Activated naive CD4-positive, alpha-beta T cell treated with anti-CD3 and anti-CD28 coated beads, Interleukin-2, amount 50 U/mL, for 16 hours (primary cell): ENCODE measurements around the gene UTS2R.
A peak's percentile ranks its signal among the peaks of the same experiment; 100 is the strongest.
"Not testable (repeated sequence)": the region's sequence is repeated elsewhere in the genome, so short reads cannot be mapped to it uniquely, and the experiment has no call there.

Experiments
- DNase-seq: peaks from one replicate; pipeline ENCODE4 v3.0.0-alpha.2; 2020

Gene UTS2R

DNA sequence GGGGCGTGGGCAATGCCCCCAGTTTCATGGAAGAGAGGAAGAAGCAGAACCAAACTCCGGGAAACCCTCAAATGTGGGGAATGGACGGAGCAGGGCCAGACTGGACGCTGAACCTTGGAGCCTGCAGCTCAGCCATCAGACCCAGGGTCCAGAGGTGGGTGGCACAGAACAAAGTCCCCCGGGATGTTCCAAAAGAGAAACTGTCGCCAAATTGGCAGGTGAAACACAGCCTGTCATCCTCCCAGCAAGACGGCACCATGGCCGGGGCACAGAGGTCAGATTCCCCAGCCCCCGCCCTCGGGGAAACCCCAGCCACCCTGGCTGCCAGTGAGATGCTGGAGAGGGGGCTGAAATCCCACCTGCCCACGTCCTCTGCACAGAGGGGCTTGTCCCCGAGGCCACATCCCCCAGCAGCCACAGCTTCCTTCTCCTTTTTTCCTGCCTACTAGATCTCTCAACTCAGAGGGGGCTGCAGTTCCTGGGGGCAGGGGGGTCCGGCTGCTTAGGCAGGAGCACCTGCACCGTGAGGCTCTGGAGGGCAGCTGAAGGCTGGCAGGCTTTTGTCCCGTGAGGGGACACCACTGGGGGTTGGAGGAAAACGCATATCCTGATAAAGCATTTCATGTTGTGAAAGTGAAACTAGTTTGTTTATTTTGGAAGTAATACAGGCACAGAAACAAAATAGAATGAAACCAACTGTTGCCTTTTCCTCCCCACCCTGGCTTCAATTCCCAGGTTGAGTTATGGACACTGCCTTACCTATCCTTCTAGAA is 36.8 kb upstream of the UTS2R start:
- no peak for DNase-seq

DNA sequence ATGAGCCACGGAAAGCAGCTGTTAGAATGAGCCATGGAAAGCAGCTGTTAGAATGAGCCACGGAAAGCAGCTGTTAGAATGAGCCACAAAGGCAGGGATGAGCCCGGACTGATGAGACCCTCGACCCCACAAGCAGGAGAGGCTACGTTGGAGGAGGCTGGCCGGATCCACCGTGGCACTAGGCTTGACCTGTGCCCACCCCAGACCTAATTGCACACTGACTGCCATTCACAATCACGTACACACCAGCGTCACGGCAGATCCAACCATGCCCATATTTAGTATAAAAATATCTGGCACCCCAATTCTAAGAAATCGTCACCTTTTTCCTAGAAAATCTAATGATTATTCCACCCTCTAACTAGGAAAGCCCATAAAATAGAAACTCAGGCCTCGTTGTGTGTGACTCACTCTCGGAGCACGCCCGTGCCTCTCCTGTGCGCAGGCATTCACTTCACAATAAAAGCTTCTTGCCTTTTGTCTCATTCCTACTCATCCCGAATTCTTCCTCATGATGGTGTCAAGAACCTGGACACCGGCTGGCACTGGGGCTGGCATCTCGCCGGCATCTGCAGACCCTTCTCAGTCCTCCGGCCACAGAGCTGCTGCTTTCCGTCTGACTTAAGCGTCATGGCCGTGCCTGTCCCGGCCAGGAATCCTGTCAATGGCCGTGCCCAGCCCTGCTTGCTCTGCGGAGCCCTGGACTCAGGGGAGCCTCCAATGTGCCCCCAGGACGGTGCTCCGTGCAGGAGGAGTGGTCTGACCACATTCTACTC is 32.5 kb upstream of the UTS2R start:
- DNase-seq, result no peak

DNA sequence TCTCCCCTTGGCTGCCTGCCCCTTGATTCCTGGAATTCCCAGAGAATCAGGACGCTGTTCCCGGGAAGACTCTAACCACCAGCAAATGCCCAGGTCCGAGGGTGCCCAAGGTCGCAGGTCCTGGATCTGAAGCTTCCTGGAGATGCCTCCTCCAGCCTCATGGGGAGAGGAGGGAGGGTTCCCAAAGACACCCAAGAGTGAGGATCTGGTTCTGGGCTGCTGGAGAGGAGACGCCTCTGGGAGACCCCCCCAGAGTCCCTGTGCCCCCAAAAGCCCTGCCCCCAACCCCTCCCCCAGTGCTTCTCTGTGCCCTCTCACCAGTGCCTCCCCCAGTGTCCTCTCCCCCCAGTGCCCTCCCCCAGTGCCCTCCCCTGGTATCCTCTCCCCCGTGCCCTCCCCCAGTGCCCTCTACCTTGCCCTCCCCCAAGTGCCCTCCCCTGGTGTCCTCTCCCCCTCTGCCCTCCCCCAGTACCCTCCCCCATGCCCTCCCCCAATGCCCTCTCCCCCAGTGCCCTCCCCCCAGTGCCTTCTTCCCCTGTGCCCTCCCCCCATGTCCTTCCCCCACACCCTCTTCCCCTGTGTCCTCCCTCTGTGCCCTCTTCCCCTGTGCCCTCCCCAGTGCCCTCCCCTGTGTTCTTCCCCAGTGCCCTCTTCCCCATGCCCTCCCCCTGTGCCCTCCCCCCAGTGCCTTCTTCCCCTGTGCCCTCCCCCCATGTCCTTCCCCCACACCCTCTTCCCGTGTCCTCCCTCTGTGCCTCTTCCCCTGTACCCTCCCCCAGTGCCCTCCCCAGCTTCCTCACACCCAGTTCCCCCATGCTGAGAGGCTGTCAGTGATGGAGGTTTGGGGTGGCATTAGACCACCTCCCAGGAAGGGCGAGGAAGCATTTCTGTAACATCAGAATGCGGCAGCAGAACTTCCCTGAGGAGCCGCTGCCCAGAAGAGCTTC is 31.7 kb upstream of the UTS2R start:
- no peak for DNase-seq

DNA sequence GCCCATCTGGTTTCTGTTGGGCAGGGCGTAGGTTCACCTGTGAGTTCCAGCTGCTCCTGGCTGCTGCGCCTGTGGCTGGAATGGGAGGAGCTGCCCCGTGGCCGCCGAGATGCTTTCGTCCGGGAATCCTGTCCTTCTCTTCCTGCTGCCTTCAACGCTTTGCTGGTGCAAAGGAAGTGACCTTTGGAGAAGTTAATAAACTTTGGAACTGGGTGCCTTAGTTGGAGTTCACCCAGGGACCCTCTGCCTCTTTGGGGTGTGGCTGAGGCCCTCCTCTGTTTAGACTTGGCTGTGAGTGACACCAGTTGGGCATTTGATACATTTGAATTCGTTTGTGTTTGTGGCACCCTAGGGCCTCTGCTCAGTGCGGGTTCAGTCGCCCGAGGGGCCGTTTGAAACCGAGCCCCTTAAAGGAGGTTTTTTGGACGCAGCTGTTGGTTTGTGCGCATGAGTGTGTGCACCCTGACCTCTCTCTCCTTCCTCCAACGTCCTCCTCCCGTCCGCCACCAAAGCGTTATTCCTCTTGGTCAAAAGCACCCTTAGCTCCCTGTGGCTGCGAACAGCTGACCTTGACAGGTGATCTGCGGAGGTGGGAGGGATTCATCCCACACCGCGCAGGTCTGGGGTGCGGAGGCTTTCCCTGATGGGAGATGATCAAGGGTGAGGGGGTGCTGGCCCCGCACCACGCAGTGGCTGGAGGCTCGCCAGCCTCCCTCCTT is 29.0 kb upstream of the UTS2R start:
- no peak for DNase-seq

DNA sequence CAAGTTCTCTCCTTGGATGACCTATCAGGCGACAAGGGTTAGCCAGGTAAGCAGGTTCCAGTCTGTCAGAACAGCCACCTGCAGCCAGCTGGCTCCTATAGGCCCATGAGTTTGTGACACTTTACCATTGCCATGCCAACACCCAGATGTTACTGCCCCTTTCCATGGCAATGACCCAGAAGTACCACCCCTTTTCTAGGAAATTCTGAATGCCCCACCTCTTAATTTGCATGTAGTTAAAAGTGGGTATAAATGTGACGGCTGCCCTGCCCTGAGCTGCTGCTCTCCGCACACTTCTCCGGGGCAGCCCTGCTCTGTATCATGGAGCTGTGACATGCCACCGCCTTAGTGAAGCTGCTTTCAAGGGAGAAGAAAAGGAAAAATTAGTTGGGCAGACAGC is 28.0 kb upstream of the UTS2R start:
- no peak for DNase-seq

DNA sequence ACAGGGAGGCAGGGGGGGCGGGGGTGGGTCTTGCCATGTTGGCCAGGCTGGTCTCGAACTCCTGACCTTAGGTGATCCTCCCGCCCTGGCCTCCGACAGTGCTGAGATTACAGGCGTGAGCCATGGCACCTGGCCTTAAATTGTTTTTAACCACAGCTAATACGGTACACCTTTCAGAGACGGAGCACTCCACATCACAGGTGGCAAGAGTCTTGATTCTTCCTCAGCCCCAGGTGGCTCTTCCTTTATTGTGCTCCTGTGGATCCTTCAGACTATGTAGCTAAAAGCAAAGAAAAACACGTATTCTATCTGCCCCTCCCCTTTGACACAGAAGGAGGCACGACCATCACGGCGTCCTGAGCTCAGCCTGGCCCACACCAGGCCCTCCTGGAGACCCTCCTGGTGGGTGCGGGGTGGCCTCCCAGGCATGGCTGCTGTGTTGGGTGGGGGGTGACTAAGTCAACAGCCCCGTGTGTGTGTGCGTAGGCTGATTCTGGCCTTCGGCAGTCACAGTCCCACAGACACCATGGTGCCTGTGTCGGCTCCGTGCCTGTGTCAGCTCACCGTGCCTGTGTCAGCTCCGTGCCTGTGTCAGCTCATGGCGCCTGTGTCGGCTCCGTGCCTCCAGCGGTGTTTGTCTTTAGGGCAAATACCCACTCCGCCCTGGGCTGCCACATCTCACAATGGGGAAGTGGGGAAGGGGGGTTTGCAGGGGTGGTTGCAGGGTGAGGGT is 27.2 kb upstream of the UTS2R start:
- DNase-seq, result no peak

DNA sequence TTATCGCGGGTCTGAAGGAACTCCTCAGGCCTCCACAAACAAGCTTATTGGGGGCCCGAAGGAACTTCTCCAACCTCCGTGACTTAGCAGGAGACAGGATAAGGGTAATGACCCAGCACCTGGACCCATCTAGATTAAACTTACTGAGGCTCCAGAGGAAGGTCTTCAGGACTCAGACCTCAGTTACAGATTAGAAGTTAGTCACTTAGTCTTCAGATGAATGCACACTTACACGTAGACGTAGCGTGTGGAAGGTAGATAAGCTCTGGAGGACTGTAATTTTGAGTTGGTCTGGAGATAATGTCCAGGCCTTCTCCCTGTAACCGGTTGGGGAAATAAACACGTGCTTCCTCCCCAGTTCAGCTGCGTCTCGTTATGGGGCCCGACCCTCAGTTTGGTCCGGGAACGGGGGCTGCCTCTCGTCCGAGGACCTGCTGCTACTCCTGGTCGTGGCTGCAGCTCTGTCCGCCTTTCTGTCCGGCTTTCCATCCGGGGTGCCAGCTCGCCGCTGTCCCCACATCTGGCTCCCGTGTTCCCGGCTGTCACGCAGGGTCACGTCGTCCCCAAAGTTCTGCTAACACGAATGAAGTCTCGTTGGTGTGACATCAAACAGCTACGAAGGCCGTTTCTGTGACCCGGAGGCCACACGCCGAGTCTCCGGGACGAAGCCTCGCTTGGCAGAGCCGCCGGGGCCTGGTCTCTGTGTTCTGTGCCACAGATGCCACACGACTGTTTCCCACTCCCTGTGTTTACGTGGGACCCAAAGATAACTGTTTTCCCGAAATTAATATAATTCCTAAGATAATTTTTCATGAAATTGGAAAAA is 26.2 kb upstream of the UTS2R start:
- no peak for DNase-seq

DNA sequence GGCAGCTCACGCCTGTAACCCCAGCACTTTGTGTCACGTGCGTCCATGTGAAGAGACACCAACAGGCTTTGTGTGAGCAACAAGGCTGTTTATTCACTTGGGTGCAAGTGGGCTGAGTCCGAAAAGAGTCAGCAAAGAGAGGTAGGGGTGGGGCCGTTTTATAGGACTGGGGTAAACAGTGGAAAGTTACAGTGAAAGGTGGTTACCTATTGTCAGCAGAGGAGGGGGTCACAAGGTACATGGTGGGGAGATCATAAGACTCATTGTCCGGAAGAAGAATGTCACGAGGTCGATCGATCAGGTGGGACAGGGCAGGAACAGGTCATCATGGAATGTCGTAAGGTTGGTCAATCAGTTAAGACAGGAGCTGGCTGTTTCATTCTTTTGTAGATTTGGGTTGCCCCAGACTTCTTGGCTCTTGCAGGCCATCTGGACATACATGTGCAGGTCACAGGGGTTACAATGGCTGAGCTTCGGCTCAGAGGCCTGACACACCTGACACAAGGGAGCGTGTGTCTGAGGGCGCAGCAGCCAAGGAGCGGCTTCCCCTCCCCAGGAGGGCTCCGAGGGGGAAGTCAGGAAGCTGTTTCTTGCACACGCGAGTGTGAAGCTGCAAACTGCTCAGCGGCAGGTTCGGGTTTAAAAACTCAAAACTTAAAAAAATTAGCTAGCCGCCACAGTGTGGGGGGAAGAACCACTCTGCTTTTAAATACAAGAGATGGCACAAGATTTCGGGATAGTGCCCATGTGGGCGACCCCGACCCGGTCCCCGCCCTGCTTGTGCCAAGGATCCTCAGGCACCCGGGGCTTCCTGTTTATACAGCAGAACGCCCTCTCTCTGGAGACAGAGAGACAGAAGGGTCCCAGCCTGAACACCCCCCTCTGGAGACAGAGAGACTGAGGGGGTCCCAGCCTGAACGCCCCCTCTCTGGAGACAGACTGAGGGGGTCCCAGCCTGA is 24.9 kb upstream of the UTS2R start:
- no peak for DNase-seq

DNA sequence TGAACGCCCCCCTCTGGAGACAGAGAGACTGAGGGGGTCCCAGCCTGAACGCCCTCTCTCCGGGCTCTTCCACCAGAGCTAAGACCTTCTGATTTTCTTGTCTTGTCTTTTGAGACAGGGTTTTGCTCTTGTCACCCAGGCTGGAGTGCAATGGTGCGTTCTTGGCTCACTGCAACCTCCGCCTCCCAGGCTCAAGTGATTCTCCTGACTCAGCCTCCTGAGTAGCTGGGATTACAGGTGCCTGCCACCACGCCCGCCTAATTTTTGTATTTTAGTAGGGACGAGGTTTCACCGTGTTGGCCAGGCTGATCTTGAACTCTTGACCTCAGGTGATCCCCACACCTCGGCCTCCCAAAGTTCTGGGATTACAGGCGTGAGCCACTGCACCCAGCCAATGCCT is 23.6 kb upstream of the UTS2R start:
- not testable (repeated sequence) for DNase-seq

DNA sequence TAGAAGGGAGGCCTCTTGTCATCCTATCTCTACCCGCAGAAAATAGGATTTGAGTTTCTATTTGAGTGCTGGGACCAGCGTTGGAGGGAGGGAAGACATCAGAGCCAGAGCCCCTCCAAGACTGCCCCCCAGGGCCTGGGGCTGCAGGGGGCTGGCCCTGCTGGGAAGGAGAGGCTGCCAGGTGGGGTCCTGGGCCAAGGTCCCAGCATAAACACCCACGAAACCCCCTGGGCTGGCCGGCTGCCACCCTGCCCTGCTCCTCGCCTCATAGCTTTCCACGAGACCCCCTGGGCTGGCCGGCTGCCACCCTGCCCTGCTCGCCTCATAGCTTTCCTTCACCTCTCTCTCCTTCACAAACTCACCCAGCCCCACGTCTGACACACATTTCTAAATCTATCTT is 23.1 kb upstream of the UTS2R start:
- no peak for DNase-seq

DNA sequence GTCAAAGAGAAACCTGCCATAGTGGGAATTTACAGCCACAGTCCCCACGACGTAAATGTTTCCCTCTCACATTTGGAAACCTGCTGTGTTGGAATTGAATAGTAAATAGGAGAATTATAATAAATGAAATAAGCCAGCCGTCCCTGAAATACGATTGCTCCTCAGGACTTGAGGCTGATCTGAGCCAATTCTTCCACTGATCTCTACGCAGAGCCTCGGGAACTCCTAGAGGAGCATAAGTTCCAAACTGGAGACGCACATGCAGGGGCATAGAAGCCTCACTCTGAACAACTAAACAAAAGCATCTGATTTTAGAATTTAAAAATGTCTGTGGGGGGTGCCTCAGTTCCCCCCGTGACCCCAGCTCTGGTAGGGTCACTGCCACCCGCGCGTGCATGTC is 22.7 kb upstream of the UTS2R start:
- DNase-seq, result no peak

DNA sequence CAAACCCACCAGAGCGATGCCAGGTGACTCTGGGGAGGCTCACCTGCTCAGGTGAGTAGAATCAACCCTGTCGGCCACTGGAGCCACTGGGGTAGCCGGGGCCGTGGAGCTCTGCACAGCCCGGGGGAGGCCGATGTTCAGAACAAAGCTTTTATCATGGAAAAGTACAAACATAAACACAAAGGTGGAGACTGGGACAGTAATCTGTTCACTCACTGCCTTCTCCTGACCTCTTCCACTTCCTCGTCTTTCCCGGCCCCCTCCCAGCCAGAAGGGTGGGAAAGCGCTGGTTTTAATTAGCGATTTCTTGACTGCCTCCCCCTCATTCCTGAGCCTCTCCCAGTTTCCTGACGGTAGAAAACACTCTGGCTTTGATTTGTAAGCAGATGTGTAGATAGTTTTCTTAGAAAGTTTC is 22.3 kb upstream of the UTS2R start:
- no peak for DNase-seq

DNA sequence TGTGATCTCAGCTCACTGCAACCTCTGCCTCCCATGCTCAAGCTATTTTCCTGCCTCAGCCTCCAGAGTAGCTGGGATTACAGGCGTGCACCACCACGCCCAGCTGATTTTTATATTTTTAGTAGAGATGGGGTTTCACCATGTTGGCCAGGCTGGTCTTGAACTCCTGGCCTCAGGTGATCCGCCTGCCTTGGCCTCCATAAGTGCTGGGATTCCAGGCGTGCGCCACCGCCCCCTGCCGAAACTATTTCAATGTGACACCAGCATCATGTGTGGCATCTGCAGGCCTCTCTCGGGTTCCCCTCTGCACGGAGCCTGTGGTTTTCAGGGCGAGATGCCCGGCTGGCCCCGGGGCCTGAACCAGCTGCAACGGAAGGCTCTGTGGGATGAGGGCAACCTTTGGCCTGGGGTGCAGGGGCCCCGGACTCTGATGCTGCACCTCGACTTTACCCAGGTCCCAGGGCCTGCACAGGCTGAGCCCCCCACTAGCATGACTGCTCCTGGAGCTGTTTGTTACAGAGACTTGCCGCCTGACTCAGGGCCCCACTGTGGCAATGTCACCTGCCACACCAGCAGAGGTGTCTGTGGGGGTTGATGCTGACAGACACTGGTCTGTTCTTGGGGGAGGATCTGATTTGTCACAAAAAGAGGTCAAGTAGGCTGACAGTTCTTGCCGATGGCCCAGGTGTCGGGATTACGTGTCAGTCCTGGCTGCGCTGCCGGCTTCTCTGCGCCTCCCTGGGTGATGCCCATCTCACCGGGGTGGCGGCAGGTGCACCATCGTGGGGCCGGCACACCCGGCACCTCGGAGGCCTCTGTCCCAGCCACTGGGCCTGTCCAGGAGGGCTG is 21.2 kb upstream of the UTS2R start:
- peak; percentile 48 for DNase-seq

DNA sequence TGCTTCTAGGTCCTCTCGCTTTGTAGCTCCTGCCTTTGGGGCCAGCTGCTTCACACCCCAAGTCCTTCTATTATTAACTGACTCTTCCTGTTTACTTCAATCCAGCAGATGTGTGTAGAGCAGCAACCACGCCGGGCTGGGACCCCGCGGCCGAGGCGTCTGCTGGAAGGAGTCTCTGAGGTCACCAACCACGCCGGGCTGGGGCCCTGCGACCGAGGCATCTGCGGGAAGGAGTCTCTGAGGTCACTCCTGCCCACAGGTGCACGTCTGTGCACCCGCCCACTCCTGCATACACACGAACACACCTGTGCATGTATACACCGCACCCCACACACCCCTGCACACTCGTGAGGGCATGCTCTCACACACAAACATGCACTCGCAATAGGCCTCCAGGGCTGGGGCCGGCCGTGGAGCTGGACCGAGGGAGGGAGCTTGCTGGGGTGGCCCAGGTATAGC is 20.3 kb upstream of the UTS2R start:
- no peak for DNase-seq

DNA sequence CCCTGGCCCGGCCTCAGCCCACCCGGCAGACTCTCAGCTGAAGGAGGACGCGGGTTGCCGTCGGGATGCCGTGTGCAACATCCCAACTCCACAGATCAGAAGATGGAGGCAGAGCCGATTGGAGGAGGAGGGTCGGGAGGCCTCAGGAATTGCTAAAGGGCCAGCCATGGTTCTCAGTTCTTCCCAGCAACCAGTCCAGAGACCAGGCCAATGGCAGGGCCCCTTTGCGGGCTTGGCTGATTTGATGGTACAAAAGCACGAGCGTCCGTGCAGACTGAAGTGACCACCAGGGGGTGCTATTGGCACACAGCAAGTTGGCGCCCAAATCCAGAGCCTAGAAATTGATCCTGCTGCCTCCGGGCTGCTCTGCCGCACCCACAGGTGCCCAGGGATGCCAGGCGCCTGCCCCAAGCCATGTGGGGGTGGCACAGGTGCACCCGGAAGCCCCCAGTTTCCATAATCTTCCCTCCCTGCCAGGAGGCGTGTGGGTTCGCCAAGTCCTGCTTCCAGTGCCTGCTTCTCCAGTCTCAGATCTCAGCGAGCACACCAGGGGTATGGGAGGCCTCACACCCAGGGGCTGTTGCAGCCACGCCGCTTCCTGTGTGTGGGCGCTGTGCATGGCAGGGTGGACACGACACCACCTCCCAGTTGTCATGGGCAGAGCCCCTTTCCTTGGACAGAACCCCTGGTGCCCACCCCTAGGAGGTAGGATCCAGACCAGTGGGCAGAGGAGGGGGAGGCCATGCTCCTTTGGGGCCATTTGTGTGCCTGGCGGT is 19.7 kb upstream of the UTS2R start:
- DNase-seq, result peak; percentile 82

DNA sequence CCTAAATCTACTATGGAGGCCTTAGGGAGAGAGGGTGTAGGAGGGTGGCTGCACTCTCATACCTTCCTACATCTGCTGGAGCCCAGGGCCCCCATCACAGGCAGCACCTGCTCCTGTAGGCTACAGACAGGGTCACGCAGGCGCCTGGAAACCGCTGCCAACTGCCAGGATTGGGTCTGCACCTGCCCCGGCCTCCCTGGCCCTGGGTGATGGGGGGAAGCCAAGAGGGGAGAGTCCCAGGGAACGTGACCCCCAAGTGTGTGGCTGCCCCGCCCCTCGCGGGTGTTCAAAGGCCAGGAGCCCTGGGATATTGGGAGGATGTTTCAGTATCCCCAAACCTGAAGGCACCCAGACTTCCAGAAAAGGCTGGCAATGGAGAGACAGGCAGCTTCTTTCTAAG is 18.1 kb upstream of the UTS2R start:
- no peak for DNase-seq

DNA sequence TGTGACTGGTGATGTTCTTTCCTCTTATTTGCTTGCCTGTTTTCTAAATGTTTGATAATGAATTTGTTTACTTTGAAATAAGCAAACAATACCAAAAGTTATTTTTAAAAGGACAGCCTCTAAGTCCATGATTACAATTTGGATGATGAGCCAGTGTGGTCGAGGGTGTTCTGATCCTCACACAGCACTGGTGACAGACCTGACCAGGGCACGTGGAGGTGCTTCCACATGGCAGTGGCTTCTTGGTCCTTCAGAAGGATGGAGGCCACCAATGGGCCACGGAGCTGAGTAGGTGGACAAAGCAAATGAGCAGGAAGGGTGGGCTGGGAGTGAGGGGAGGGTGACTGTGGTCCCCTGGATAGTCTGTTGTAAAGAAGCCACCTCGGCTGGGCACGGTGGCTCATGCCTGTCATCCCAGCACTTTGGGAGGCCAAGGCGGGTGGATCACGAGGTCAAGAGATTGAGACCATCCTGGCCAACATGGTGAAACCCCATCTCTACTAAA is 16.7 kb upstream of the UTS2R start:
- DNase-seq, result no peak
